K562 (cell line): ENCODE measurements around the gene FAAH. TPM values are rescaled to one million over a fixed set of nuclear protein-coding genes. Genes with fewer than 3 reads are reported as not detected.

ENCODE experiments used
- ETV6 ChIP-seq, 3 experiments: fragments of 150-350 bp in 1 of 3; sonication (generic) in 1 of 3; formaldehyde crosslinking in 1 of 3; IDR thresholded peaks; 2 replicates each; pipeline versions ENCODE4 v1.6.1 to v1.8.0; 2014 to 2022; ENCODE audit warnings: borderline replicate concordance in 2 of 3, low read depth in 2 of 3, antibody characterized with exemption in 1 of 3, low read length in 1 of 3, mild to moderate bottlenecking in 1 of 3, missing genetic modification reagents in 1 of 3
- FOSL1 ChIP-seq: fragments of 200-800 bp; sonication (Bioruptor generic); conservative IDR thresholded peaks from 2 replicates; pipeline ENCODE4 v1.6.1; 2016; ENCODE audit warnings: missing genetic modification characterization, missing compliant biosample characterization
- KAT2B ChIP-seq: IDR thresholded peaks from one replicate; pipeline ENCODE4 v1.6.1; 2012; ENCODE audit warnings: low read depth, mild to moderate bottlenecking, control low read depth, inconsistent platforms, low read length, moderate library complexity
- LARP7 ChIP-seq: fragments of 450-650 bp; IDR thresholded peaks from 2 replicates; pipeline ENCODE4 v1.6.1; 2016
- MTA1 ChIP-seq: fragments of 450-650 bp; IDR thresholded peaks from 2 replicates; pipeline ENCODE4 v1.6.1; 2017; ENCODE audit warnings: borderline replicate concordance
- NR0B1 ChIP-seq: fragments of 450-650 bp; IDR thresholded peaks from one replicate; pipeline ENCODE4 v1.6.1; 2018; ENCODE audit warnings: mild to moderate bottlenecking, moderate library complexity; ENCODE audit not compliant: partially characterized antibody
- NR4A1 ChIP-seq, 2 experiments: fragments of 250-450 bp in 1 of 2; fragments of 450-650 bp in 1 of 2; sonication (Bioruptor Pico) in 1 of 2; IDR thresholded peaks; 2 replicates each; pipeline versions ENCODE4 v1.4.0 to v1.6.1; 2016 to 2020; ENCODE audit warnings: mild to moderate bottlenecking in 2 of 2, missing compliant biosample characterization in 1 of 2, missing genetic modification characterization in 1 of 2, moderate library complexity in 1 of 2
- SPI1 ChIP-seq: IDR thresholded peaks from 2 replicates; pipeline ENCODE4 v1.6.1; 2011; ENCODE audit warnings: low read depth, low read length, control low read depth, borderline replicate concordance
- TCFL5 ChIP-seq: fragments of 250-450 bp; sonication (Bioruptor Pico); conservative IDR thresholded peaks from 2 replicates; pipeline ENCODE4 v1.6.1; 2021; ENCODE audit warnings: mild to moderate bottlenecking, moderate library complexity, matching md5 sums
- UBTF ChIP-seq, 2 experiments: IDR thresholded peaks; 2 replicates each; pipeline ENCODE4 v1.6.1; 2012; ENCODE audit warnings: improper control_type of control experiment in 2 of 2, low read depth in 2 of 2, low read length in 2 of 2, borderline replicate concordance in 1 of 2
- ZFP91 ChIP-seq: sonication (generic); formaldehyde crosslinking; IDR thresholded peaks from 2 replicates; pipeline ENCODE4 v1.8.0; 2022; ENCODE audit warnings: mild to moderate bottlenecking, missing genetic modification reagents
- ZNF282 ChIP-seq: sonication (generic); formaldehyde crosslinking; IDR thresholded peaks from 2 replicates; pipeline ENCODE4 v1.8.1; 2023; ENCODE audit warnings: missing genetic modification reagents
- ZNF318 ChIP-seq, 2 experiments: fragments of 450-650 bp; IDR thresholded peaks; 2 replicates each; pipeline ENCODE4 v1.6.1; 2016; ENCODE audit warnings: mild to moderate bottlenecking in 2 of 2, borderline replicate concordance in 1 of 2, low read depth in 1 of 2, moderate library complexity in 1 of 2
- polyA plus RNA-seq, 8 experiments: library from polyadenylated mRNA; depleted of rRNA in 4 of 8; stranded (reverse) in 5 of 8; unstranded in 3 of 8; fragments of >200 nt; fragmentation: Nextera tagmentation in 2 of 8; fragmentation: Illumina TruSeq in 1 of 8; extraction: Ambion mirVana in 2 of 8; extraction: Trizol in 1 of 8; gene quantifications; 2 replicates each; pipeline versions ENCODE4 v1.2.1 to v1.2.3, GENCODE V29; 2011 to 2014; ENCODE audit warnings: inconsistent platforms in 1 of 8, missing spikeins in 1 of 8
- total RNA-seq, 7 experiments: library from RNA; depleted of rRNA in 6 of 7; stranded (reverse); fragments of >200 nt in 6 of 7; fragmentation: Illumina TruSeq in 2 of 7; extraction: Trizol in 2 of 7; gene quantifications; 2 replicates each; pipeline versions ENCODE4 v1.2.1 to v1.2.3, GENCODE V29; 2011 to 2021; ENCODE audit warnings: low replicate concordance in 1 of 7

FAAH gene
- total and polyA plus RNA-seq, 9 of the 15 experiments (the other 6 are each of a cell fraction or from before 2014, with no cell fraction given): 0.06 to 1.1 (median 0.32) TPM

DNA sequence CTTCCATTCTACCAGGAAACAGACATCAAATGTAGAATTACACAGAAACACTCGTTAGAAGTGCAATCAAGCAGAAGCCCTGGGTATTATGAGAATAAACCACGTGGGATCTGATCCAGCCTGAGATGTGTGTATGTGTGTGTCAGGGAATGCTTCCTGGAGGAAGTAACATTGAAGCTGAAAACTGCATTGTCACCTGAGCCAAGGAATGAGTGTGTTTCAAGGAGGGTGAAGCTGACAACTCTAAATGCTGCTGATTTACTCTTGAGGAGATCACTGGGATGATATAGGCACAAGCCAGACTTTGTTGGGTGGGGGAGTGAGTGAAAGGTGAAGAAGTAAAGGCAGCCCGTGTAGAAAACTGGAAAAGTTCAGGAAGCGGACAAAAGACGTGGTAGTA, 27.6 kb downstream of the FAAH start (continued):
- peak; percentile 43; the same call in 1 of the 2 replicates for TF ChIP-seq MTA1
- no peak for TF ChIP-seq KAT2B
- peak in 1 of 2 experiments; percentile 58; a peak in 1 of 4 replicates for TF ChIP-seq ETV6 (IDR thresholded peaks at IDR 0.05; ENCODE audit: borderline replicate concordance in 1 of 2, low read depth in 2 of 2, low read length in 1 of 2)
- TF ChIP-seq ETV6 (CRISPR knock-in tag; IDR thresholded peaks at IDR 0.05; ENCODE audit: borderline replicate concordance): no peak
- TF ChIP-seq SPI1: no peak
- TF ChIP-seq LARP7: no peak
- TF ChIP-seq FOSL1 (tag): 0 out of 2 replicates have a peak, but pooled peaks have one; percentile 30
- no peak for TF ChIP-seq ZNF282
- TF ChIP-seq NR0B1: no peak
- TF ChIP-seq ZNF318 (IDR thresholded peaks at IDR 0.05; ENCODE audit: borderline replicate concordance in 1 of 2, low read depth in 1 of 2): peak in 1 of 2 experiments; percentile 56; a peak in 1 of 4 replicates
- TF ChIP-seq TCFL5: no peak
- TF ChIP-seq ZFP91: no peak
- no peak for TF ChIP-seq NR4A1 (CRISPR knock-in tag; IDR thresholded peaks at IDR 0.05)
- TF ChIP-seq NR4A1 (tag; IDR thresholded peaks at IDR 0.05): no peak
- TF ChIP-seq UBTF (IDR thresholded peaks at IDR 0.05; ENCODE audit: borderline replicate concordance in 1 of 2, low read depth in 2 of 2, low read length in 2 of 2): no peak
